GM23248 (cell line): Measurements from ENCODE around the gene SULF2.

ENCODE experiments used
- EZH2 ChIP-seq: fragments of 200-600 bp; sonication (generic); IDR thresholded peaks from 2 replicates; pipeline ENCODE4 v1.6.1; 2018; ENCODE audit warnings: antibody characterized with exemption, mild to moderate bottlenecking; ENCODE audit not compliant: insufficient read depth, poor library complexity, severe bottlenecking
- EZH2phosphoT487 ChIP-seq: fragments of 200-600 bp; sonication (generic); IDR thresholded peaks from 2 replicates; pipeline ENCODE4 v1.6.1; 2018; ENCODE audit warnings: antibody characterized with exemption, moderate library complexity, mild to moderate bottlenecking, low read depth; ENCODE audit not compliant: insufficient read depth

- no peak for TF ChIP-seq EZH2phosphoT487
- TF ChIP-seq EZH2 = no peak
Observed at GRCh38 chr20:47775841-47776240, 9.4 kb downstream of the SULF2 start.
